Keratinocyte (primary cell): ENCODE measurements around the gene MAD1L1. TPM values are rescaled to one million over a fixed set of nuclear protein-coding genes. Genes with fewer than 3 reads are reported as not detected.

Source experiments
- DNase-seq: peaks from one replicate; pipeline ENCODE4 v3.0.0-alpha.2; 2011; ENCODE audit warnings: low read depth, missing footprints, low spot score
- FAIRE-seq: peaks from 2 replicates; lab custom pipeline; 2011; peaks lifted over from hg19 to GRCh38; lab: Jason Lieb, UNC
- H2AFZ ChIP-seq: 2 replicates; pipeline ENCODE4 v1.6.0; 2012; ENCODE audit warnings: low read length, control low read depth, inconsistent platforms; ENCODE audit not compliant: control insufficient read depth
- H3K27ac ChIP-seq: 2 replicates; pipeline ENCODE4 v1.5.1; 2011; ENCODE audit warnings: low read length; ENCODE audit not compliant: control insufficient read depth, insufficient read depth
- H3K27me3 ChIP-seq: 3 replicates; pipeline ENCODE4 v1.6.0; 2011; ENCODE audit warnings: low read length; ENCODE audit not compliant: control insufficient read depth, insufficient read depth; ENCODE audit errors: extremely low read depth
- H3K36me3 ChIP-seq, 2 experiments: 2 replicates in 1 of 2; 3 replicates in 1 of 2; pipeline ENCODE4 v1.5.1; 2011; ENCODE audit warnings: low read length in 2 of 2, mild to moderate bottlenecking in 1 of 2; ENCODE audit not compliant: control insufficient read depth in 2 of 2, insufficient read depth in 2 of 2; ENCODE audit errors: extremely low read depth in 1 of 2
- H3K4me1 ChIP-seq: 3 replicates; pipeline ENCODE4 v1.5.1; 2011; ENCODE audit warnings: low read length; ENCODE audit not compliant: control insufficient read depth, insufficient read depth; ENCODE audit errors: extremely low read depth
- H3K4me2 ChIP-seq: 3 replicates; pipeline ENCODE4 v1.6.0; 2011; ENCODE audit warnings: low read depth, low read length; ENCODE audit not compliant: control insufficient read depth, insufficient read depth; ENCODE audit errors: extremely low read depth
- H3K4me3 ChIP-seq, 3 experiments: fragments of 200-600 bp in 1 of 3; sonication (generic) in 1 of 3; 2 replicates in 2 of 3; 3 replicates in 1 of 3; pipeline ENCODE4 v1.5.1; 2011 to 2016; ENCODE audit warnings: low read length in 3 of 3, mild to moderate bottlenecking in 3 of 3, control low read depth in 2 of 3, inconsistent platforms in 1 of 3, low read depth in 1 of 3, mixed read lengths in 1 of 3, mixed run types in 1 of 3, moderate library complexity in 1 of 3; ENCODE audit not compliant: control insufficient read depth in 2 of 3, insufficient read depth in 2 of 3; ENCODE audit errors: extremely low read depth in 1 of 3
- H3K79me2 ChIP-seq: 2 replicates; pipeline ENCODE4 v1.6.0; 2012; ENCODE audit warnings: low read length; ENCODE audit not compliant: control insufficient read depth, insufficient read depth
- H3K9ac ChIP-seq: 3 replicates; pipeline ENCODE4 v1.6.0; 2011; ENCODE audit warnings: low read length; ENCODE audit not compliant: control insufficient read depth, insufficient read depth; ENCODE audit errors: extremely low read depth
- H3K9me1 ChIP-seq: 3 replicates; pipeline ENCODE4 v1.6.0; 2011; ENCODE audit warnings: low read length; ENCODE audit not compliant: control insufficient read depth, insufficient read depth; ENCODE audit errors: extremely low read depth
- H3K9me3 ChIP-seq: 2 replicates; pipeline ENCODE4 v1.5.1; 2012; ENCODE audit warnings: low read depth, low read length; ENCODE audit not compliant: control insufficient read depth
- H4K20me1 ChIP-seq: 3 replicates; pipeline ENCODE4 v1.6.0; 2011; ENCODE audit warnings: low read length; ENCODE audit not compliant: control insufficient read depth, insufficient read depth; ENCODE audit errors: extremely low read depth
- CTCF ChIP-seq, 3 experiments: IDR thresholded peaks in 1 of 3; conservative IDR thresholded peaks in 1 of 3; optimal IDR thresholded peaks in 1 of 3; 2 replicates in 2 of 3; 3 replicates in 1 of 3; pipeline versions ENCODE3 to v1.5.1; 2011; ENCODE audit warnings: low read length in 3 of 3, mild to moderate bottlenecking in 3 of 3, moderate library complexity in 2 of 3, control low read depth in 1 of 3, inconsistent platforms in 1 of 3; ENCODE audit not compliant: insufficient read depth in 2 of 3; ENCODE audit errors: extremely low read depth in 1 of 3
- EZH2 ChIP-seq: IDR thresholded peaks from one replicate; pipeline ENCODE4 v1.6.1; 2012; ENCODE audit warnings: inconsistent platforms, mild to moderate bottlenecking, low read length, moderate library complexity
- dilution Hi-C: fragments of 300-500 bp; cut with MboI; formaldehyde crosslinking; loops from one replicate; pipeline ENCODE4 v1.7.0; 2020; ENCODE audit warnings: low sequenced_read_pairs; ENCODE audit not compliant: extremely low pct_ligation_motif_present
- polyA plus RNA-seq, 5 experiments: library from polyadenylated mRNA; depleted of rRNA in 3 of 5; stranded (reverse) in 3 of 5; stranded (forward) in 1 of 5; unstranded in 1 of 5; fragments of >200 nt; gene quantifications; 1 replicate in 1 of 5; 2 replicates in 3 of 5; 3 replicates in 1 of 5; pipeline versions ENCODE4 v1.2.1 to v1.2.3, GENCODE V29; 2011 to 2012; ENCODE audit warnings: missing spikeins in 2 of 5, low read depth in 1 of 5, low replicate concordance in 1 of 5

The MAD1L1 gene
- polyA plus RNA-seq, 1 donor (not counting 4 experiments of a cell fraction or from before 2014, with no cell fraction given) = 18.0 TPM

GRCh38 chr7:2012981-2013380, 219.8 kb downstream of the MAD1L1 start:
- dilution Hi-C loops = no loop called here
- Histone ChIP-seq H4K20me1 (no peaks in the 10 kb centered on the region), H3K4me2 (no peak overlapping the region), H2AFZ (no peak overlapping the region), H3K4me1 (peaks cover 7% of the 10 kb centered on the region), H3K27ac (no peak overlapping the region), H3K79me2 (no peaks in the 10 kb centered on the region), H3K9ac (no peak overlapping the region), H3K4me3 (no peak overlapping the region), H3K9me1 (no peaks in the 10 kb centered on the region), H3K36me3 (peaks cover 0 to 4% of the 10 kb centered on the region in 2 experiments), H3K9me3 (no peaks in the 10 kb centered on the region), H3K27me3 (no peaks in the 10 kb centered on the region)
- TF ChIP-seq EZH2 (no peak), CTCF (optimal IDR thresholded peaks at IDR 0.05 in 1 of 3, IDR thresholded peaks at IDR 0.05 in 1 of 3, conservative IDR thresholded peaks at IDR 0.05 in 1 of 3; ENCODE audit: extremely low read depth in 1 of 3, insufficient read depth in 2 of 3, low read length in 3 of 3) (no peak)
- DNase-seq = no peak
- FAIRE-seq = no peak

- no peak for DNase-seq
- Histone ChIP-seq H3K9me1 (no peaks in the 10 kb centered on the region), H3K27me3 (no peaks in the 10 kb centered on the region), H3K4me2 (no peak overlapping the region), H4K20me1 (no peaks in the 10 kb centered on the region), H3K4me1 (peaks cover 7% of the 10 kb centered on the region), H3K36me3 (peaks cover 0 to 4% of the 10 kb centered on the region in 2 experiments), H3K79me2 (no peaks in the 10 kb centered on the region), H3K9me3 (no peaks in the 10 kb centered on the region), H3K27ac (no peak overlapping the region), H3K9ac (no peak overlapping the region), H2AFZ (no peak overlapping the region), H3K4me3 (no peak overlapping the region)
- dilution Hi-C loops = no loop called here
- no peak for TF ChIP-seq CTCF (optimal IDR thresholded peaks at IDR 0.05 in 1 of 3, IDR thresholded peaks at IDR 0.05 in 1 of 3, conservative IDR thresholded peaks at IDR 0.05 in 1 of 3; ENCODE audit: extremely low read depth in 1 of 3, insufficient read depth in 2 of 3, low read length in 3 of 3)
- no peak for TF ChIP-seq EZH2
- FAIRE-seq = no peak
Measured at GRCh38 chr7:2012044-2012900, 220.5 kb downstream of the MAD1L1 start.
